Measurements from ENCODE around the gene FUT1. TPM values are rescaled to one million over a fixed set of nuclear protein-coding genes. Genes with fewer than 3 reads are reported as not detected.
"Not testable (repeated sequence)": the region's sequence is repeated elsewhere in the genome, so short reads cannot be mapped to it uniquely, and the experiment has no call there.

The FUT1 gene
- total RNA-seq, result 8.1 and 10.9 TPM in 2 replicates

GRCh38 chr19:48752496-48753365 lies at the start of gene FUT1:
FUT1 (minus strand) TSS chr19:48752641; CDS start chr19:48751281, 1,360 bp downstream.
- peak; percentile 55 for DNase-seq

GRCh38 chr19:48799358-48800300 lies 47.2 kb upstream of the FUT1 start:
- DNase-seq, result peak; percentile 17

- peak; percentile 28 for DNase-seq
These were observed 46.5 kb upstream of the FUT1 start for GRCh38 chr19:48798937-48799336.

- DNase-seq, result no peak
These were observed 44.7 kb upstream of the FUT1 start for GRCh38 chr19:48797103-48797502.

- DNase-seq, result no peak
These were observed 44.0 kb upstream of the FUT1 start for GRCh38 chr19:48796298-48797083.

- DNase-seq, result no peak
These were observed 43.2 kb upstream of the FUT1 start for GRCh38 chr19:48795685-48796070.

GRCh38 chr19:48795055-48795684 lies 42.7 kb upstream of the FUT1 start:
- DNase-seq, result peak; percentile 96

GRCh38 chr19:48794291-48794690 lies 41.9 kb upstream of the FUT1 start:
- DNase-seq, result no peak

GRCh38 chr19:48793271-48793670 lies 40.8 kb upstream of the FUT1 start:
- DNase-seq, result no peak

GRCh38 chr19:48787331-48787730 lies 34.9 kb upstream of the FUT1 start:
- not testable (repeated sequence) for DNase-seq

GRCh38 chr19:48786422-48786821 lies 34.0 kb upstream of the FUT1 start:
- not testable (repeated sequence) for DNase-seq

GRCh38 chr19:48784527-48784926 lies 32.1 kb upstream of the FUT1 start:
- peak; percentile 38 for DNase-seq

GRCh38 chr19:48780631-48781391 lies 28.4 kb upstream of the FUT1 start:
- peak; percentile 67 for DNase-seq

- DNase-seq, result no peak
These were observed 27.2 kb upstream of the FUT1 start for GRCh38 chr19:48779636-48780035.

- no peak for DNase-seq
These were observed 25.3 kb upstream of the FUT1 start for GRCh38 chr19:48777720-48778119.

GRCh38 chr19:48777139-48777538 lies 24.7 kb upstream of the FUT1 start:
- DNase-seq, result no peak

- DNase-seq, result peak; percentile 32
These were observed 20.1 kb upstream of the FUT1 start for GRCh38 chr19:48772503-48772953.

GRCh38 chr19:48770734-48771472 lies 18.5 kb upstream of the FUT1 start:
- no peak for DNase-seq

- no peak for DNase-seq
These were observed 17.8 kb upstream of the FUT1 start for GRCh38 chr19:48770266-48770665.

- no peak for DNase-seq
These were observed 16.7 kb upstream of the FUT1 start for GRCh38 chr19:48768994-48769713.
